DMS153 treated with DMSO at 0.1 percent for 48 hours (cell line): ENCODE data around the gene GMPPB.

Experiments
- DNase-seq: peaks from one replicate; lab custom pipeline; 2025; ENCODE audit not compliant: unreplicated experiment; lab: John Stamatoyannopoulos, UW

The GMPPB gene

DNA sequence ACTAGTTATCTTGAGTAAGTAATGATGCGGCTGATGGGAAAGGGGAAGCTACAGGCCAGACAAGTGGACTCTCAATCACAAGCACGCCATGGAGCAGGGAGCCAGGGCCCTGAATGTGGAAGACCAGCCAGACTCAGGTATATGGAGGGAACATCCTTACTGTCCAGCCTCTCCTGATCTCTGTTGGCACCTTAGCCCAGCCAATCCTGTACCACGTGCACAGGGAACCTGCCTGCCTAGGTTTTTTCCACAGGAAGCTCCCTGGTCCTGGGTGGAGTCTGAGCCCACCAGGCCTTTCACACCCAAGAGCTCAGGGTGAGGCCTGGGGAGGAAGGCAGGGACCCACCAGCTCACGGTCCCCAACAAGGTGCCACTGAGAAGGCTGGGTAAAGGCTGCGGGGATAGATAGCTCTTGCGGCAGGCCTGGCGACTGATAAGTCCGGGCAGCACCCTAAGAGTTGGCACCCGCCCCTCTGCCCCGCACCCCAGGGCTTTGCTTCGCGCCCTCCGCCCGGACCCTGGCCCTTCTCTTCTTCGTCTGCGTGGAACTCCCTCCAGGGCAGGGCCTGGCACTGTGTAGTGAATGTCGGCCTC lies 50.5 kb downstream of the GMPPB start:
- DNase-seq: no peak

- no peak for DNase-seq
Measured at GRCh38 chr3:49671291-49672288, 52.2 kb downstream of the GMPPB start.

GRCh38 chr3:49670940-49671290 lies 52.8 kb downstream of the GMPPB start:
- DNase-seq: no peak
